GM19099 (cell line): Measurements from ENCODE around the gene SDS.

Experiments
- POLR2A ChIP-seq: IDR thresholded peaks from 3 replicates; pipeline ENCODE4 v1.6.1; 2011; ENCODE audit warnings: low read depth; ENCODE audit not compliant: insufficient read length; ENCODE audit errors: extremely low read depth

The SDS gene

GRCh38 chr12:113416091-113416754, 12.5 kb upstream of the SDS start:
- no peak for TF ChIP-seq POLR2A

GRCh38 chr12:113414519-113415038, 10.9 kb upstream of the SDS start:
- TF ChIP-seq POLR2A, result no peak

- no peak for TF ChIP-seq POLR2A
These were observed 9.8 kb upstream of the SDS start for GRCh38 chr12:113413488-113413939.

- no peak for TF ChIP-seq POLR2A
These were observed 5.9 kb upstream of the SDS start for GRCh38 chr12:113409462-113410124.

- TF ChIP-seq POLR2A, result no peak
These were observed 5.1 kb upstream of the SDS start for GRCh38 chr12:113408756-113409298.

GRCh38 chr12:113407931-113408600, 4.4 kb upstream of the SDS start:
- no peak for TF ChIP-seq POLR2A

- no peak for TF ChIP-seq POLR2A
These were observed 2.0 kb upstream of the SDS start for GRCh38 chr12:113405694-113406093.

GRCh38 chr12:113402586-113403260, 964 bp downstream of the SDS start:
- TF ChIP-seq POLR2A, result no peak

GRCh38 chr12:113401066-113402000, 2.4 kb downstream of the SDS start:
- no peak for TF ChIP-seq POLR2A

- TF ChIP-seq POLR2A, result no peak
These were observed 3.3 kb downstream of the SDS start for GRCh38 chr12:113400362-113400761.

GRCh38 chr12:113399490-113399889, 4.2 kb downstream of the SDS start:
- TF ChIP-seq POLR2A, result no peak

- no peak for TF ChIP-seq POLR2A
These were observed 5.1 kb downstream of the SDS start for GRCh38 chr12:113398346-113399290.

- TF ChIP-seq POLR2A, result no peak
These were observed 6.0 kb downstream of the SDS start for GRCh38 chr12:113397497-113398197.
